GM12801 (cell line): ENCODE measurements around the gene BMF.

Source experiments
- CTCF ChIP-seq: IDR thresholded peaks from one replicate; pipeline ENCODE4 v1.5.1; 2011; ENCODE audit warnings: control low read depth; ENCODE audit not compliant: insufficient read length; ENCODE audit errors: extremely low read depth

Gene BMF

DNA sequence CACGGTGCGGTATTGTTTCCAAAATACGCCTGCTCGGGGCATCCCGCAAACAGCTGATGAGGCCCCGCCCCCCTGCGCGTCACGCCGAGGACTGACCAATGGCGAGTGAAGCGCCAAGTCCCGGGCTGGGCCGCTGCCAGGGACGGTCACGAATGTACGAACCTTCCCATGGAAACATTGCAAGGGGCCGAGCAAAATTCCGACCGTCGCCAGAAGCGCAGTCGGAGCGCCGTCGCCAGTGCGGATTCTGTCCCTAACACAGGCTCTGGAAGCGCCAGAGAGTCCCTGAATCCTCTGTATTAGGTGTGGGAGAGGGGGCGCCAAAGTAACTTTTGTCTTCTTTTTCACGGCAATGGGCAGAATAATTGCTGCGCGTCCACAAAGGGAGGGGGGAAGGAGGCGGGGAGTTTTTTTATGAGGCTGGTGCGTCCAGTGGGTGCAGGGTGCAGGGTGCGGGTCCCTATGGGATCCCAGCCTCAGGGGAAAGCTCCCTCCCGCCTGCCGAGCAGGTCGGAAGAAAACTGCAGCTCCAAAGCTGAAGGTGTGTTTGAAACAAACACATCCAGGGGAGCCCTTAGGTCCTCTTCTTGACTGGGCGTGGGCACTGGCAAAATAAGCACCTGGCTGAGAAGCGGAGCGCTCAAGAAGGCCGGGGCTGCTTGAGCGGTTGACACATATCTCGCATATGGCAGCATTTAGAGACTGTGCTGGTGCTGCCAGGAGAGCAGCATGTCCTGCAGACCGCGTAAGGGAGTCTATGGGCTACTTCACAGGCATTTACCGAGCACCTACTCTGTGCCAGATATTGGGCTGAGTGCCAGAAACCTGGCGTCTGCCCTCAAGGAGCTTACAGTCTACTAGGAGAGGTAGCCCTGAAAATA, at the start of gene BMF:
Gene BMF, minus strand, starts transcription at position 25 of the 881 bp plus-strand sequence. CDS start 2,793 bp downstream, outside the sequence.
- TF ChIP-seq CTCF: no peak

DNA sequence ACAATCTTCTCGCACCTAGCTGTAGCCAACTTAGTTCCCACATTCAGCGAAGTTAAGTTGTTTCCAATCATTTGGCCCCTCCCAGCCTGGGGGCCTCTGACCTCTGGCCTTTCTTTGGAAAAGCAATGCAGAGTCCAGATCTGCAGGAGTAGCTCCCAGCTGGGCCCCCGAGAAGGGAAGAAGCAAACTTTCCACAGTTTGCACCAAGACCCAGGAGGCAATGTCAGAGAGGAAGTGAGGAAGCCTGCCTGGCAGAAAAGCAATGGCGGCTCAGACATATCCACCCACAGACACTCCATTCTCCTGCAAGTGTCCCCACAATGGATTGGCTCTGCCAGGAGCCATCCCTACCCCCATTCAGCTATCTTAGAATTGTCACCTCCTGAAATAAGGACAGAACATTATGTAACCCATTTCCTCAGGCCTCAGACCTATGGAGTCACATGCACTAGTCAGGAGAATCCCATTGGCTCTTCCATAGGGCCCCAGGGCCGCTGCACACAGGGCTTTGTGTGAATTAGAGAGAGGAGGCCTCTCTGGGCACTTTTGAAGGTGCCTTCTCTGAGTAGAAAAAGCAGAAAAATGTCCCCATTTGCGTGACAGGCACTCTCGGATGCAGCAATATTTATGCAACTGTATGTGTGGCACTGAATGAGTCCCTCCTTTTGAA, 49.2 kb upstream of the BMF start:
- no peak for TF ChIP-seq CTCF

DNA sequence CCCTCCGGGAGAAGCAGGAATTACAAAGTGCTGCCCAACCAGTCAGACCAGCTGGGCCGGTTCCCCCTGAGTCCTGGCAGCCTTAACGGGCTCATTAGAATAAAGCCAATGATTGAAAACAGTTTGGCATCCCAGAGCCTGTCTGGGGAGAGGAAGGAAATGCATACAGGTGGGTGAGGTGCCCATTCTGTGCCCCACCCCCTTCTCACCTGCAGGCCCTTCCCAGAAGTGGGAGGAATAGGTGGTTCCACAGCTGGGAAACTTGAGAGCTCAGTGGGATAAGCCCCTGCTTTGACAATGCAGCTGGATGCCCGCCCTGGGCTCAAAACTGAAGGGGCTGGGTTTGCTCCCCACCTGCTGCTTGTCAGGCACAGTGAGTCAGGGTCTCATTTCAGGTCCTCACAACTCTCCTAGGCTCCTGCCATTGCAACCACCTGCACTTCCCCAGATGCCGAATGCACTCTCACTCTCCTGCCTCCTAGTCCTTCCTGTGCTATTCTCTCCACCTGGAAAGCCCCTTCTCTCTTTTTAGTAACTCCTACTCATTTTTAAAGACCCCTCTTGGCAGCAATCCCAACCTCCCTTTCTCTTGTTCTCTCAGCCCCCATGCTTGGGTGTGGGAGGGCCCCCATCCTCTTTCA, 46.7 kb upstream of the BMF start:
- no peak for TF ChIP-seq CTCF

DNA sequence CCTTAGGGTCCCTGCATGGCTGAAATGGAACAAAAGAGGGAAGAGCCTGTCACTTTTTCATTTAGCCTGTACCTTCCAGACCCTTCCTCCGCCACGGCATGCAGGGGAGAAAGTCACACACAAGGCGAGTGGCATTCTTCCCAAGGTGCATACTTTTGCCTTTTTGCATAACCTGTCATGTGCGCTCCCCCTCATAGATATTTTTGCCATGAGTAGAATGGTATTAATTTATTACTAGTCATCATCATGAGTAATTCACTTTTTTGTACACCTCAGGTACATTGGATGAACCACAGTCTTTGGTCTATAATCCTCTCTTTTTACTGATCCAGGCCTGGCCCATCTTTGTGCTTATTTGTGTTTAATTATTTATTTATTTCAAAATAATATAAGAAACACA, 43.3 kb upstream of the BMF start:
- TF ChIP-seq CTCF: no peak

- no peak for TF ChIP-seq CTCF
Observed at GRCh38 chr15:40151499-40151898, 42.8 kb upstream of the BMF start.

DNA sequence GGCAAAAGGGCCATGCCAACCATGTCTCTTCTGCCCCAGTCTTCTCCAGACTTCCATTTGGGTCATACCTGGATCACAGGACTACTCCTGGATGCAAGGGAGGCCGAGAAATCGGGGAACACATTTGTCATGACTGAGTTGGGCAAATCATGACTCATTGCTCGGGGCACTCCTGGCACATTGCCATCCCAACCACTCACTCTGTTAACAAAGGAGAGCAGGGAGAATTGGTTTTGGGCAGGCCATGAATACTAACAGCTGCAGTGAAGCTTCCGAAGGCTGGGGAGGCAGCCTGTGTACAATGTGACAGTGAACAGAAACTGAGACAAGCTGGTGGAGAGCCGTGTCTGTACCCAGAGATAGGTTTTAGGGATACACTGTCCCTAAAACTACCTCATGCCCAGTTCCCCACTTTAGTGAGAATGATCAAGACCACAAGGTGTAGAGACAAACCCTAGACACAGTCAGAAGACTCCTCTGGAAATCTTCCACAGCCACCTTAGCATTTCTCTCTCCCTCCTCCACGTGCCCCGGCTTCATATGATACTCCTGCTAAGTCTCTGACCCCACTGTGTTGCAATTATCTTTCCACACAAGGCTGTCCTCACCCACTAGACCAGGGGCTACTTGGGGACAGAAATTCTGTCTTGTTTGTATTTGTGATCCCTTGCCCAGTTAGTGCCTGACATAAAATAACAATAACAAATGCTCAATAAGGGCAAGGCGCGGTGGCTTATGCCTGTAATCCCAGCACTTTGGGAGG, 41.7 kb upstream of the BMF start:
- no peak for TF ChIP-seq CTCF

DNA sequence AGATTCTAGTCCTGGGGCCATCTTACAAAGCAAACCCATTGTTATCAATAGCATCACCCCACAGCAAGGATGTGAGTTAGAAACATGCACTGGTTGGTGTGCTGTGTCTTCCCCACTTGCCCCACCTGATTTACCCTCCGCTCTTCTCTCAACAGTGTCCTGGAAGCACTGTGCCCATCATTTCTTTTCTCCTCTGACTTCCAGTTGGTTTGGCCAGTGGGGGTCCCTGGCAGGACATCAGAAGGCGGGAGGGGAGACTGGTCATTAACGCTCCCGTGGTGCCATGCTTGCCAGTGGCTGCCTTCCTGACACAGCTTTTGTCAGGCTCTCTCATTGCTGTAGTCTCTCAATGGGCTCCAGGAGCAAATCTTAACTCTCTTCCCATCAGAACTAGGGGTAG, 40.7 kb upstream of the BMF start:
- no peak for TF ChIP-seq CTCF
